HCT116 (cell line): ENCODE results near the gene WNT2.

Experiments
- CEBPB ChIP-seq: IDR thresholded peaks from 2 replicates; pipeline ENCODE4 v1.6.1; 2012; ENCODE audit warnings: low read depth
- EZH2 ChIP-seq: fragments of 200-600 bp; sonication (generic); IDR thresholded peaks from 2 replicates; pipeline ENCODE4 v1.6.1; 2017; ENCODE audit warnings: antibody characterized with exemption, mixed run types
- EZH2phosphoT487 ChIP-seq: fragments of 200-600 bp; IDR thresholded peaks from 2 replicates; pipeline ENCODE4 v1.6.1; 2018; ENCODE audit warnings: antibody characterized with exemption, borderline replicate concordance
- JUND ChIP-seq: IDR thresholded peaks from 2 replicates; pipeline ENCODE4 v1.6.1; 2012
- POLR2A ChIP-seq: IDR thresholded peaks from 2 replicates; pipeline ENCODE4 v1.7.0; 2011; ENCODE audit warnings: borderline replicate concordance; ENCODE audit not compliant: insufficient read depth, insufficient read length; ENCODE audit errors: extremely low read depth
- POLR2AphosphoS5 ChIP-seq: IDR thresholded peaks from 2 replicates; pipeline ENCODE4 v1.6.1; 2011; ENCODE audit warnings: mild to moderate bottlenecking, low read depth, low read length, moderate library complexity
- SIN3A ChIP-seq: IDR thresholded peaks from 2 replicates; pipeline ENCODE4 v1.6.1; 2012; ENCODE audit warnings: low read depth
- SRF ChIP-seq: IDR thresholded peaks from 2 replicates; pipeline ENCODE4 v1.6.1; 2012; ENCODE audit warnings: low read depth
- ZFX ChIP-seq: fragments of 450-650 bp; IDR thresholded peaks from 2 replicates; pipeline ENCODE4 v1.6.1; 2017
- TF ChIP-seq, protein P1 (sequence below), 3 experiments: fragments of 200-600 bp in 1 of 3; sonication (generic) in 1 of 3; IDR thresholded peaks in 2 of 3; conservative IDR thresholded peaks in 1 of 3; 2 replicates each; pipeline ENCODE4 v1.5.1; 2012 to 2017; ENCODE audit warnings: low read depth in 2 of 3, low read length in 2 of 3, antibody characterized with exemption in 1 of 3, borderline replicate concordance in 1 of 3, control low read depth in 1 of 3, mild to moderate bottlenecking in 1 of 3, mixed read lengths in 1 of 3, mixed run types in 1 of 3, moderate library complexity in 1 of 3; ENCODE audit not compliant: insufficient read depth in 1 of 3
- TF ChIP-seq, protein P2 (sequence below): IDR thresholded peaks from 2 replicates; pipeline ENCODE4 v1.6.1; 2012

DNA sequence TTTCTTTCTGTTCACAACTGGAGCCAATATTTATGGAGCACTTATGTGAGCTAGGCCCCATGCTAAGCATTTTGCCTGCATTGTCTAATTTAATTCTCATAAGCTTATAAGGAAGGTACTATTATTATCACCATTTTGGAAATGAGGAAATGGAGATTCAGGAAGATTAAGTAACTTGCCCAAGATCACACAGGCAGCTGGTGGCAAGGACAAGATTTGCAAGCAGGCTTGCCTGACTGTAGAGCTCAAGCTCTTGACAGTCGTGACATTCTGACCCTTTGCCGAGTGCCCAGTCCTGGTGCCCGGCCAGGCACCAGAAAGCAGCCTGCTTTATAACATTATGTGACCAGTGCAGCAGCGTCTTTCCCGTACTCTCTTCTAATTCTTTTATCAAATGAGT, 38.2 kb downstream of the WNT2 start:
- TF ChIP-seq JUND (no peak), POLR2AphosphoS5 (no peak), SRF (no peak), SIN3A (no peak), EZH2phosphoT487 (no peak), EZH2 (no peak), POLR2A (no peak), ZFX (no peak), CEBPB (no peak)
- TF ChIP-seq, protein P1, sequence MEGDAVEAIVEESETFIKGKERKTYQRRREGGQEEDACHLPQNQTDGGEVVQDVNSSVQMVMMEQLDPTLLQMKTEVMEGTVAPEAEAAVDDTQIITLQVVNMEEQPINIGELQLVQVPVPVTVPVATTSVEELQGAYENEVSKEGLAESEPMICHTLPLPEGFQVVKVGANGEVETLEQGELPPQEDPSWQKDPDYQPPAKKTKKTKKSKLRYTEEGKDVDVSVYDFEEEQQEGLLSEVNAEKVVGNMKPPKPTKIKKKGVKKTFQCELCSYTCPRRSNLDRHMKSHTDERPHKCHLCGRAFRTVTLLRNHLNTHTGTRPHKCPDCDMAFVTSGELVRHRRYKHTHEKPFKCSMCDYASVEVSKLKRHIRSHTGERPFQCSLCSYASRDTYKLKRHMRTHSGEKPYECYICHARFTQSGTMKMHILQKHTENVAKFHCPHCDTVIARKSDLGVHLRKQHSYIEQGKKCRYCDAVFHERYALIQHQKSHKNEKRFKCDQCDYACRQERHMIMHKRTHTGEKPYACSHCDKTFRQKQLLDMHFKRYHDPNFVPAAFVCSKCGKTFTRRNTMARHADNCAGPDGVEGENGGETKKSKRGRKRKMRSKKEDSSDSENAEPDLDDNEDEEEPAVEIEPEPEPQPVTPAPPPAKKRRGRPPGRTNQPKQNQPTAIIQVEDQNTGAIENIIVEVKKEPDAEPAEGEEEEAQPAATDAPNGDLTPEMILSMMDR (IDR thresholded peaks at IDR 0.05 in 2 of 3, conservative IDR thresholded peaks at IDR 0.05 in 1 of 3; ENCODE audit: borderline replicate concordance in 1 of 3, insufficient read depth in 1 of 3, low read depth in 2 of 3, low read length in 2 of 3): no peak
- TF ChIP-seq, protein P2, sequence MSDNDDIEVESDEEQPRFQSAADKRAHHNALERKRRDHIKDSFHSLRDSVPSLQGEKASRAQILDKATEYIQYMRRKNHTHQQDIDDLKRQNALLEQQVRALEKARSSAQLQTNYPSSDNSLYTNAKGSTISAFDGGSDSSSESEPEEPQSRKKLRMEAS: no peak
